Putamen (tissue), 1 donor: ENCODE measurements around the gene APC2.

ENCODE experiments used
- DNase-seq: peaks from one replicate; pipeline ENCODE4 v3.0.0-alpha.2; 2016; ENCODE audit warnings: low spot score

Gene APC2, protein sequence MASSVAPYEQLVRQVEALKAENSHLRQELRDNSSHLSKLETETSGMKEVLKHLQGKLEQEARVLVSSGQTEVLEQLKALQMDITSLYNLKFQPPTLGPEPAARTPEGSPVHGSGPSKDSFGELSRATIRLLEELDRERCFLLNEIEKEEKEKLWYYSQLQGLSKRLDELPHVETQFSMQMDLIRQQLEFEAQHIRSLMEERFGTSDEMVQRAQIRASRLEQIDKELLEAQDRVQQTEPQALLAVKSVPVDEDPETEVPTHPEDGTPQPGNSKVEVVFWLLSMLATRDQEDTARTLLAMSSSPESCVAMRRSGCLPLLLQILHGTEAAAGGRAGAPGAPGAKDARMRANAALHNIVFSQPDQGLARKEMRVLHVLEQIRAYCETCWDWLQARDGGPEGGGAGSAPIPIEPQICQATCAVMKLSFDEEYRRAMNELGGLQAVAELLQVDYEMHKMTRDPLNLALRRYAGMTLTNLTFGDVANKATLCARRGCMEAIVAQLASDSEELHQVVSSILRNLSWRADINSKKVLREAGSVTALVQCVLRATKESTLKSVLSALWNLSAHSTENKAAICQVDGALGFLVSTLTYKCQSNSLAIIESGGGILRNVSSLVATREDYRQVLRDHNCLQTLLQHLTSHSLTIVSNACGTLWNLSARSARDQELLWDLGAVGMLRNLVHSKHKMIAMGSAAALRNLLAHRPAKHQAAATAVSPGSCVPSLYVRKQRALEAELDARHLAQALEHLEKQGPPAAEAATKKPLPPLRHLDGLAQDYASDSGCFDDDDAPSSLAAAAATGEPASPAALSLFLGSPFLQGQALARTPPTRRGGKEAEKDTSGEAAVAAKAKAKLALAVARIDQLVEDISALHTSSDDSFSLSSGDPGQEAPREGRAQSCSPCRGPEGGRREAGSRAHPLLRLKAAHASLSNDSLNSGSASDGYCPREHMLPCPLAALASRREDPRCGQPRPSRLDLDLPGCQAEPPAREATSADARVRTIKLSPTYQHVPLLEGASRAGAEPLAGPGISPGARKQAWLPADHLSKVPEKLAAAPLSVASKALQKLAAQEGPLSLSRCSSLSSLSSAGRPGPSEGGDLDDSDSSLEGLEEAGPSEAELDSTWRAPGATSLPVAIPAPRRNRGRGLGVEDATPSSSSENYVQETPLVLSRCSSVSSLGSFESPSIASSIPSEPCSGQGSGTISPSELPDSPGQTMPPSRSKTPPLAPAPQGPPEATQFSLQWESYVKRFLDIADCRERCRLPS (N-terminal part only)

DNA sequence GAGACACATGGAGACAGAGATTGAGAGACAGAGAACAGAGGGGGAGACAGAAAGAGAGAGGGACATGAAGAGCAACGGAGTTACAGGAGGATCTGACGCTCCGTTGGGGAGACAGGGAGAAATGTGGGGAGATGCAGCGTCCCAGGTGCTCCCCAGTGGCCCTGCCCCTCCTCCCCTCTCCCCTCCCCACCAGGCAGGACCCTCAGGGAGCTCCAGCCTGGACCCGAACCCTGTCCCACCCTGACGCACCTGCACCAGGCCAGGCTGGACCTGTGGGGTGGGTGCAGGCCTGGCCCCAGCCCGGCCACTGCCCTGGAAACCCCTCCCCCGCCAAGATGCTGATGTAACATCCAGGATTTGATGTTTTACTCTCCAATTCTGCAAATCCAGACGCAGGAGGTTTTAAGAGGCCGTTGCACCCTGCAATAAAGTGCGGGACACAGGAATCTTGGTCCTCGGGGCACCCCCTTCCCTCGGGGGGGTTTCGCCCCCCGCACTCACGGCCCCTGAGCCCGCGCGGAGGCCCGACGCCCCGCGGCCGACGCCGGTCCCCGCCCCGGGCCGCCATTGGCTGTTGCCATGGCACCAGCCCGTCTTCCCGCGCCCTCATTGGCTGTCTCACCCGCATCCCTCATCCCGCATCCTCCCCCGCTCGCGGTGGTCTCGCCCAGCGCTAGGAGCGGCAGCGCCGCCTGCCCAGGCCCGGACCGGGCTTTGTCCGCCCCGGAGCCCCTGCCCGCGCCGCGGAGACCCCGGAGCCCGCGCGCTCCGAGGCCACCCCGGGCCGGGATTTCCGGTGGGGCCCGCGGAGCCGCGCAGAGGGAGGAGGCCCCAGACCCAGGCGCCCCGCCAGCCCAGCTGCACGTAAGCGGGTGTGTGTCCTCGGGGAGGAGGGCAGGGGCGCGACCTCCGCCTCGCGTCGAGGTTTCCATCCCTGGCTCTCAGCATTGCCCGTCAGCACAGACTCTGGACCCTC lies at the start of gene APC2:
TSS of gene APC2 (plus strand) at position 655 of the 976 bp plus-strand sequence. CDS start 2,881 bp downstream, outside the sequence.
- DNase-seq: peak; percentile 90

DNA sequence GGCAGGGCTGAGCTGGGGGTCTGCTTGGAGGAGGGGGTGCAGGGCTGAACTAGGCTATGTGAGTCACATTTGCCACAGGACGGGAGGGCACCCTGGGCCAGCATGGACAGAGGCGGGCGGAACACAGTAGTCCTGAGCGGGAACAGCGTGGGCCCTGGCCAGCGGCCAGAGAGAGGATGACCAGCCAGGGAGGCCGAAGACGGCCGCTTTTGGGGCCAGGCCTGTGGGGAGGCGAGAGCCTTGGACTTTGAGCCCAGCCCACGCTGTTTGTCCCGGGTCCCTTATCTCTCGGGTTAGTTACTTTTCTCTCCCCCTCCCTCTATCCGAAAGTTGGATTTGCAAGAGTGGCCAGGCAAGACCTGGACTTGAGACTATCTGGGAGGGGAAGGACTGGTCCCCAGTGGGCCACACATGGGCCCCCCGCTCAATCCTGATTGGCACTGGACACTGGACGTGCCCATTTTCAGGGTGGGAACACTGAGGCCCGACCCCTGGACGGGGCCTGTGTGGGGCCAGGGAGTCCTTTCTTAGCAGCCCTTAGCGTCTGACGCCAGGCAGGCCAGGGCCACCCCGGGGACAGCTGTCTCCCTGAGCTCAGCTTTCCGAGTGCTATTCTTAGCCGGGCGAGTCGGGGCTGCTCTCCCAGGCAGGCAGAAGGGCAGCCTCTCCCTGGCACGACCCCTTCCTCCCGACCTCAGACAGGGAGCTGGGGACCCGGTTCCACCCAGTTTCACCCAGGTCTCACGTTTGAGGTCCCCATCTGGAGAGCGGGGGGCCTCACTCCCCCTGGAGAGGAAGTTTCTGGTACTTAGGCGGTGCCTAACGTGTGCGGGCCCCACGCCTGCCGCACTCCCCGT lies 49.4 kb upstream of the APC2 start:
- no peak for DNase-seq

DNA sequence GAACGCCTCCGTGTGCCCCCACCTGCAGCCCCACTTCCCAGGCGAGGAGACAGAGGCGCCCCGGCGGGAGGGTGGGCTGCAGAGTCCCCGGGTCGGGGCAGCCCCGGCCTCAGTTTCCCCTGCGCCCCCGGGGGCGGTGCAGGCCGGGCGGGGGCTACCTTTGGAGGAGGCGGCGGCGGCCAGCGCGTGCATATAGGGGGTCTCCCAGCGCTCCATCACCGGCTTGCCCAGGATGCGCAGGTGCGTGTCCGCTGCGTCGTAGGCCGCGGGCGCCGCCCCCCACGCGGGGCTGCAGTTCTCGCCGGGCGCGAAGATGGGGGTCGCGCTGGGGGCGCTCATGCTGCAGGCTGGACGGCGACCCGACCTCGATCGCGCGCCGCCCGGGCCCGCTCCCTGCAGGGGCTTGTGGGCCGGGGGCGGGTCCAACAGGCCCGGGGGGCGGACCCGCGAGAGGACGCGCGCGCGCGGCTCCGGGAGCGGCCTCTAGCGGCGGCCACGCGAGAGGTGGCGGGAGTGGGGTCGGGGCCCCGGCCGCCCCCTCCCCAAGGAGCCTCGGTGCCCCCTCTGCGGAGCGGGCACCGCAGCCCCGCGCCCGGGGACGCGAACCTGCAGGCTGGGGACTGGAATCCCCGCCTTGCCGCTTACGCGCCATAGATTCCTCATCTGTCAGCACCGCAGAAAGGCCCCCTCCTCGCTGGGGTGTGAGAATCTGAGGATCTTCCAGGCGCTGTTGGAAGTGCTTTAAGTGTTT lies 48.6 kb upstream of the APC2 start, which contains the start of gene GAMT:
TSS of gene GAMT (minus strand) at position 405 of the 751 bp plus-strand sequence. CDS start at position 339, 66 bp downstream.
- DNase-seq: no peak

DNA sequence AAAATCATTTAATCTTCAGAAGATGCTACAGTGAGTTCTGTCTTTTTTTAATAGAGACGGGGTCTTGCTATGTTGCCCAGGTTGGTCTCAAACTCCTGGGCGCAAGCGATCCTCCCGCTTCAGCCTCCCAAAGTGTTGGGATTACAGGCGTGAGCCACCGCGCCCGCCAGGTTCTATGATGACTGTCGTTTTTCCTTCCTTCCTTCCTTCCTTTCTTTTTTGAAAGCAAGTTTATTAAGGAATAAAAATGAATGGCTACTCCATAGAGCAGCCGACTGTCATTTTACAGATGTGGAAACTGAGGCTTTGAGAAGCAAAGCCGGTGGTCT lies 48.1 kb upstream of the APC2 start:
- DNase-seq: no peak

DNA sequence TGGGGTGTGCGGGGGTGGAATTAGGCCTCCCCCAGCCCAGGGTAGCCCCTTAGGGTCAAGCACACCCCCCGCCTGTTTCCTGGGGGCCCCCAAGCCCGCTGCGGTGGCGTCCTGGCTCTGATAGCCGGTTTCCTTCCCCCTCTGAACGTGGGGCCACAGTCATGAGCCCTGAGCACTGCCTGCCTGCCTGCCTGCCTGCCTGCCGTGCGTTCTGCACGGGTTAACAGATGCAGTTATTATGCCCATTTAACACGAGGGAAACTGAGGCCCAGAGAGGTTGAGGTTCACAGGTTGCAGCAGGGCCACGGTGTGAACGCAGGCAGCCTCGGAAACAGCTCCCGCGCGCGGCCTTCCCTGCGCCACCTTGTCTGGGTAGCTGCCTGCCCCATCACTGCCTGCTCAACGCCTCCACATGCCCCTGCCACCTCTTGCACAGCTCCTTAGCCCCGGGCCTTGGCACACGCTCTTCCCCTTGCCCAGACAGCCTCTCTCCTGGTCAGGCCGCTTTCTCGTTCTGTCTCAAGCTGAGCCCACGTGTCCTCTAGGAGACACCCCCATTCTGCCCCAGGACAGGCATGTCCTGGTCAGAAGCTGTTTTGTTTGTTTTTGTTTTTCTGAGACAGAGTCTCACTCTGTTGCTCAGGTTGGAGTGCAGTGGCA lies 47.4 kb upstream of the APC2 start:
- no peak for DNase-seq

DNA sequence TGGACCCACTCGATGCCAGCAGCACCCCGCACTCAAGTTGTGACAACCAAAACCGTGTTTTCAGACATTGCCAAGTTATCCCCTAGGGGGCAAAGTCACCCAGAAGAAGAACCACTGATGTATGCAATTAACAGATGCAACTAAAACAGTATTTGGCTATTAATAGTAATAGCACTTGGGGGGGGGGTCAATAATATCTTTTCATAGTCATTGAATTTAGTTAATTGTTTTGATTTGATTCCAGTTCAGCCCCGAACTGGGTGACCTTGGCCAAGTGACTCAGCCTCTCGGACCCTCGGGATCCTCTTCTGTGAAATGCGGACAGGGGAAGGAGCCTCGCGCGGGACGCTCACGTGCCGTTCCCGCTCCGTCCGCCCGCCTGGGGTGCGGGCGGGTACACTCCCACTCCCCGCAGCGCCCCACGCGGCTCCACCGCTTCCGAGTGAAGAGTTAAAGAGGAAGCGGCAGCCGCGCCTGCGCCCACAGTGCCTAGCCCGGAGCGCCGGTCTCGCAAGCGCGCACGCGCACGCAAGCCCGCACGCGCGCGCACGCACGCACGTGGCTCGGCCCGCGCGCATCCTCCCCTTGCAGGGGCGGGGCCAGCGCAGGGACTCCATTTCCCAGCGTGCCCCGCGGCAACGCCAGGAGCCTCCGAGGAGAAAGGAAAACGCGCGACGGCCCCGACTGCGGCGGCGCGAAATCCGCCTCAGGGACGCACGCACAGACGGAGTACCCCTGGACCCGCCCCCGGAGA lies 43.0 kb upstream of the APC2 start:
- DNase-seq: peak; percentile 98

DNA sequence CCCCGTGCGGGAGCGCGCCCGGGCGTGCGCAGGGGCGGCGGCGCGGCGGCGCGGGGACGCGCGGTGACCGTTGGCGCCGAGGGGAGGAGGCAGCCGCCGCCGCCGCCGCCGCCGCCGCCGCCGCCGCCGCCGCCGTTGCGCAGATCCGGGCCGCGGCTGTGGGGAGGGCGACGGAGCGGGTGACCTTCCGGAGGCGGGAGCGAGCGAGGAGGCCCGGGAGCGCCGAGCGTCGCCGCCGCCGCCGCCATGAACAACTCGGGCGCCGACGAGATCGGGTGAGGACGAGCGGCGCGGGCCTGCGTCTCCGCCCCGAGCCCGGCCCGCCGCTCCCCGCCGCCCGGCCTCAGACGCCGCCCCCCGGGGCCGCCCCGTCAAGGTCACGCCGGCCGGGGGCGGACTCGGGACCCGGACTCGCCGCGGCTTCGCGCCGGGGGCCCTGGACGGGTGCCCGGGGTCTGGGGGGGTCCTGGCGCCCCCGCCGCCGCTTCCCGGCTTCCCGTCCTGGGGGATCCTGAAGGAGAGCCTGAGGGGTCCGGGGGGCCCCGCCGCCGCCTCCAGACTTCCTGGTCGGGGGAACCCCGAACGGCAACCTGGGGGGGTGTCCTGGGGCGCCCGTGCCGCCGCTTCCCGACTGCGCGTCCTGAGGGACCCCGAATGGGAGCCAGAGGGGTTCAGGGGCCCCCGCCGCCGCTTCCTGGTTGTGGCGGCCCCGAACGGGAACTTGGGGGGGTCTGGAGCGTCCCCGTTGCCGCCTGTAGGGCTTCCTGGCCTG lies 42.2 kb upstream of the APC2 start, which contains the start of gene DAZAP1:
TSS of gene DAZAP1 (plus strand) at position 59 of the 772 bp plus-strand sequence. CDS start at position 247, 188 bp downstream.
- no peak for DNase-seq

DNA sequence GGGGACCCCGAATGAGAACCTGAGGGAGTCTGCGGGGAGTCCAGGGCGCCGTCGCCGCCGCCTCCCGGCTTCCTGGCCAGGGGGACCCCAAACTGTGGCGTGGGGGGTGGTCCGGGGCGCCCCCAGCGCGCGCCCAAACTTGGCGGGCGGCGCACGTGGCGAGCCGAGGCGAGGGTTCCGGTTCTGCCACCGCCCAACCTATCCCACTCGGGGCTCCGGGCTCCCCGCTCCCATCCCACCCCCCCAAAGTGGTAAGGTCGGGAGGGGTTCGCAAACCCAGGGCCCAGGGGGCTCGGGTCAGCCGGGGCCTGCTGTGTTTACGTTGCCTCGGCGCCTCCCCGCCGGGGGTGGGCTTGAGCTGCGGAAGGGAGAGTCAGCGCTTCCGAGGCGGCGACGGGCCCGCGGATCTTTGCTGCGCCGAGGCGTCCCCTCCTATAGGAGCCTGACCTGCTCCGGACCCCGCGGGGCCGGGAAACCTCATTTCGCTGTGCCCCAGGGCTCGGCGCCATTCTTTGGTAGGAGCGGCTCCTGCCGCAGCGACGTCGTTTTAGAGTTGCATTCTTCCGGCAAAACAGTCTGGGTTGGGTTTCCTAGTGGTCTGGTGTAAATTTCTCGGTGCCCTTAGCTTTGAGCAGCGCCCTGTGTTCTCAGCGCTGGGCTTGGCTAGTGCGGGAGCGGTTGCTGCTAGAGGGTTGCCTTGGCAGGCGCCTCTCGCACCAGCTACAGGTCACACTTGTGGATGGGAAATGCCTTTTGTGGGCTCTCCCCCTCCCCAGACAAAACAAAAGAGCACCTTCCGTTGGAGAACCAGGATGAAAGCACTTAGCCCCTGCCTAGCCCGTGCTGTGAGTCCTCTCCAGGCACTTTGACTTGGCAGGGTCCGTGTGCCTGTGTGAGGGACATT lies 41.4 kb upstream of the APC2 start:
- DNase-seq: no peak

DNA sequence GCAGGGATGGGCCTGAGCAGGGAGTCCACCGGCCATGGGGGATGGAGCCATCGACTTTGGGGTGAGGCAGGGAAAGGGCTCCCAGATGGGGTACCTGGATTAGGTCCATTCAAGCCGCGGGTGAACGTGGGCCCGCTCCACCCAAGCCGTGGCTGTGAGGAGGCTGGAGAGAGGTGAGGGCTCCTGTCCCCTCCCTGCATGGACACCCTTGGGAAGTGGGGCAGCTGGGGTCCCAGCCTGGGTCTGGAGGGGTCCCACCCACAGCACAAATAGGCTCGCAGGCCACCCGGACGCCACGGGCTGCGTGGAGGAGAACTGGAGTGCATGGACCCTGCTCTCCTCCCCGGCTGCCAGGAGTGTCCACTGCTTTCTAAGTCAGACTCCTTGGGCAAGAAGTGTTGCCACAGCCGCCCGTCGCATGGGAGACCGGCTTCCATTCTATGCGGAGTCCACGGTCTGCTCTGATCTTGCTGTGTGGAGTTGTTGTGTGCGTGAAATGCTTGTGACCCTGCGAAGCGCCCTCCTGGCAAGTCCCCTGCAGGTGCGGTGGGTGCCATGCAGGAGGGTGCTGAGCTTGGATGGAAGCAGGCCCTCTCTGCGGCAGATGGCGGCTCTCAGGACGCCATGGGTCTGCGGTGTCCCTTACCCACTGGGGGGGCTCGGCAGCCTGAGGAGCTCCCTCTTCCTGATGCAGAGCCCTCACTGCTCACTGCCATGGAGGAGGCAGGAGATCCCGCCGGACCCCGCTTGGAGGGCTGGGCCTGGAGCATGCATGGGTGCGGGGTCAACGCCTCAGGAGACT lies 40.5 kb upstream of the APC2 start:
- DNase-seq: no peak

DNA sequence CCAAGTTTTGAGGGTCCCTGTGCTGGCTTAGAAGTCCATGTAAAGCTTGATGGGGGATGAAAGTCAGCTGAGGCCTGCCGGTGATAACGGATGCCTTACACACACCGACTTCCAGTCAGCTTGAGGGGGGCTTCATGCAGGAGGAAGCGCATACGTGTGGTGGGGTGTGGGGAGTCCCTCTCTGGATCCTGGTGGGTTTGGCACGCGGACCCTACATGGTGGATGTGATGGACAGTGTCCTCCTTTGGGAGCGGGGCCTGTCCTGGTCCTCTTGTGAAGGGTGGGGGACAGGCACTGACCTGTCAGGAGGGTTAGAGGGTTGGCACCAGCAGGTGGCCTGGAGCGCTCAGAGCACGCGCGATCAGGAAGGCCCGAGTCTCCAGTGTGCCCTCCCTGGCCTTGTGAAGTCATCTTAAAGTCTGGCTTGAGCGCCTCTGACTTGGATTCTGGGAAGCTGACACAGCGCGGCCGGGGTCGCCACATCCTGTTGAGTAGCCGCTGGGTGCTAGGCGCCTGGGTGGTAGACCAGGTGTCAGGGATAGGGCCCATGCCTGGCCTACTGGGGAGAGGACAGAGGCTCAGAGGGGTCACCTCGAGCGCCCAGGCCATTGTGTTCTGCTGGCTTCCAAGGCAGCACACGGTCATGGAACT lies 39.7 kb upstream of the APC2 start:
- no peak for DNase-seq

DNA sequence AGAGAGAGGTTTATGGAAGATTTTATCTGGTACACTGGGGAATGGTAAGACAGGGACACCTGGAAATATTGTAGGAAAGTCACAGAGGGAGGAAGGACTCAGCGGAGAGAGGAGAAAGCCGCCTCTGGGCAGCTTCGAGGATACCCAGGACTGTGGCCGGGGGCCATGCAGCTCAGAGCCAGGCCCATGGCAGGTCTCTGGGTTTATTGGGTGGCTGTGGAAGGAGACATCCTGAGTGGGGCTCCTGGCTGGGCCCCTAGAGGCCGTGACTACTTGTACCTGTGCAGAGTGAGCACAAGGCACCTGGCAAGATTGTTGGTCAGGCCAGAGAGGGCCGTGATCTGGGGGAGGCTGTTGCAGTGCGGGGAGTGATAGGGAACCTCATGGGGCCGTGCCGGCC lies 39.1 kb upstream of the APC2 start:
- no peak for DNase-seq

DNA sequence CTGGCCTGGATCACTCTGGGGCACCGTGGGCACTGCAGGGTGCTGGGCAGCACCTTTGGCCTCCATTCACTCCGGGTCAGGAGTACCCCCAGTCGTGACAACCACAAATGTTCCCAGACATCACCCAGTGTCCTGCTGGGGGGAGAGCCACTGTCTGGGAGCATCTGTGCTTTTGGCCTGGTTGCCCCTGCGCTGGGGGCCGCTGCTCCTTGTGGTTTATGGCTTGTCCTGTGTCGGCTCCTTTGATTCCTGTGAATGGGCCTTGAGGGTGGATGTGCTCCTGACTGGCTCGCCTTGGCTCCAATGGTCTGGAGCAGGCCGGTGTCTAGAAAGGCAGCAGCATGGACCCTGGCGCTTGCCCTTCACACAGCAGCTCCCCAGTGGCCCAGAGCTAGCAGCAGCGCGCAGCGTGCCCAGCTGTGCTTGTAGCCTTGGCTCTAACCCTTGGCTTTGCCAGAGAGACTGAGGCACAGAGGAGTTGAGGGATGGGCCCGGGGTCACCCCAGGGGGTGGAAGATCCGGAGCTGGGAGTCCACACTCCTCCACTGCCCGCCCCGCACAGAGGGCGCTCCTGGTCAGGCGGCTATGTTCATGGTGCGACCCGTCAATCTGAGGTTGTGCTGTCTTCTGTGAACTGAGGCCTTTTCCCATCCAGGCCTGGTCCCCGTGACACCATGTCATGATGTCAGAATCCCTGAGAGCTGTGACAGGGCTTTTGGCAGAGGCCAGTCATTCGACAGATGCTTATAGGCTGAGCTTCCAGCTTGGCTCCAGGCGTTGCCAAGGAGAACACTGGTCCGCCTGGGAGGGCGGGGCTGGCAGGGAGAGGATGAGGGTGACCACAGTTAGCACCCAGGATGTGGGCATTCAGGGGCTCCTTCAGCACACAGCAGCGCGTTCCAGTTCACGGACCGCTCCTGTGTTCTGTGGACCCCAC lies 38.4 kb upstream of the APC2 start:
- DNase-seq: peak; percentile 97

DNA sequence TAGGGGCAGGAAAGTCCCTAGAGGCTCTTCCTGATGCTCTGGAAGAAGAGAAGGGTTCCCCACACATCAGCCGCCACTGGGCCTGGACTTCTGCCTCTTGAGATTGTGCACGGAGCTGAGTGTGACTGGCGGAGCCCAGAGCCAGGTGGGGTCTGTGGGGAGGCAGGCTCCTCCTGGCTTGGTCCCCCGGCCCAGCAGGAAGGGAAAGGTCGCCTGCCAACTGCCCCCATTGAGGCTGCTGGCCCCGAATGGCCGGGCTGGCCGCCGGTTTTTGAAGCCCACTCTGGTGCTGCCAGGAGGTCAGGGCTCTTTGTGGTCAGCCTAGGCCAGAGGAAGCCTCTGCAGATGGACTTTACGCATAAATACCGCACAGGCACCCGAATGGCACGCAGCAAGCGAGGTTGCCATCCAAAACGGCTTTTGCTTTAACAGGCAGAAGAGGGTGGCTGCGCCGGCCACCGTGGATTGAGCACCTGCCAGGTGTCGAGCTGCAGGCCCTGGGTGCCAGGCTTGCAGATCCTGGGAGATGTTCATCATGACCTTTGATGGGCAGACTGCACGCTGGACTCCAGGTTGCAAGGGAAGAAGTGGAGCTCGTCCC lies 37.5 kb upstream of the APC2 start:
- DNase-seq: no peak
